GM21447 (cell line): ENCODE measurements around the gene PRR13.
"Not testable (repeated sequence)": the region's sequence is repeated elsewhere in the genome, so short reads cannot be mapped to it uniquely, and the experiment has no call there.

Experiments used
- ATAC-seq: cut with Tn5 transposase; IDR thresholded peaks from one replicate; pipeline ENCODE4 v1.9.1; 2021; ENCODE audit not compliant: unreplicated experiment

Gene PRR13, protein sequence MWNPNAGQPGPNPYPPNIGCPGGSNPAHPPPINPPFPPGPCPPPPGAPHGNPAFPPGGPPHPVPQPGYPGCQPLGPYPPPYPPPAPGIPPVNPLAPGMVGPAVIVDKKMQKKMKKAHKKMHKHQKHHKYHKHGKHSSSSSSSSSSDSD

DNA sequence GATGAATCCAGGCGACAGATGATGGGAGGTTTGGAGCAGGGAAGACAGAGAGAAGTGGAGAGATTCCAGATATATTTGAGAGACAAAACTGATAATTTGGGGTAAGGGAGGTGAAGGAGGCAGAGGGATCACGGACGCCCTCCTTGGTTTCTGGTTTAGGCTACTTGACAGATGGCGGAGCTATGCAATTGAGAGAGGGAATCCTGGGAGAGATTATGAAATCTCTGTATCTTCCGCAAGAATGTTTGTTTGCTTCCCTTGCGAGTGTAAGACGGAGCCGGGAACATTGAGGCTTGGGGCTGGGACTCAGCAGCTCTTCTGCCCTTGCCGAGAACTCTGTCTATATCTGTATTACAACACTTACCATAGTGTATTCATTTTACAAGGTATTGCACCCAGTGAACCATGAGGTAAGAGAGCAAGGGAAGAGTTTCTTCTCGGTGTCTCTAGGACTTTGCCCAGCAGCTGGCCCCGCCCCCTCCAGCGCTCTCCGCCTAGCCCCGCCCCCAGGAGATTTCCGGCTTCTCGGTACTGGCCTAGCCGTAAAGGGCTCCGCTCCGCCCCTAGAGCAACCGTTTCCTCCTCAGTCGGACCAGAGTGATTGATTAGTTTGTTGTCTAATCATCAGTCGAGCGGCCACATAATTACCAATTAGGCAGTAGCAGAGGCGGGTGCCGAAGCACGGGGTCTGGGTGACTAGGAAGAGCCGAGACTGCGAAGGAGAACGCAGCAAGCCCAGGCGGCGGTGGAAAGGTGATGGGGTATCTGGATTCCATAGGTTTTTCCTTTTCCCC, at the start of gene PRR13:
TSS of gene PRR13 (plus strand) at position 695 of the 794 bp plus-strand sequence. CDS start 981 bp downstream, outside the sequence.
- peak; percentile 98 for ATAC-seq

DNA sequence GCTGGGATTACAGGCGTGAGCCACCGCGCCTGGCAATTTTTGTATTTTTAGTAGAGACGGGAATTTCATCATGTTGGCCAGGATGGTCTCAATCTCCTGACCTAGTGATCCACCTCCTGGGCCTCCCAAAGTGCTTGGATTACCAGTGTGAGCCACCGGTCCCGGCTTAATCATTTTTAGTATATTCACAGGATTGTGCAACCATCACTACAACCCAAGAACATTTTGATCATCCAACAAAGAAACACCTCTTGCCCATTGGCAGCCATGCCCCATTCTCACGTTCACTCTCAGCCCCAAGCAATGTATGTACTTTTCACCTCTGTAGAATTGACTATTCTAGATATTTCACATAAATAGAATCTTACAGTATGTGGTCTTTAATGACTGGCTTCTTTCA, 41.6 kb upstream of the PRR13 start:
- ATAC-seq, result no peak

- ATAC-seq, result not testable (repeated sequence)
These were observed 39.2 kb upstream of the PRR13 start for GRCh38 chr12:53402351-53402750.

DNA sequence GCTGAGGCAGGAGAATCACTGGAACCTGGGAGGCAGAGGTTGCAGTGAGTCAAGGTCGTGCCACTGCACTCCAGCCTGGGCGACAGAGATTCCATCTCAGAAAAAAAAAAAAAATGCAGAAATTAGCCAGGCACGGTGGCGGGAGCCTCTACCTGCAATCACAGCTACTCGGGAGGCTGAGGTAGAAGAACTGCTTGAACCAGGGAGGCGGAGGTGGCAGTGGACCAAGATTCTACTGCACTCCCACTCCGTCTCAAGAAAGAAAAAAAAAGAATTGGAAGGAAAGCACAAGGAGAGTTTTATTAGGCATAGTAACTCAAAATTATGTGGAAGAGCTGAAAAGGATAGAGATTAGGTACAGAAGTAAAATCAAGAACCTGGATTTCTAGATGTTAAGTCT, 38.7 kb upstream of the PRR13 start:
- ATAC-seq, result no peak

DNA sequence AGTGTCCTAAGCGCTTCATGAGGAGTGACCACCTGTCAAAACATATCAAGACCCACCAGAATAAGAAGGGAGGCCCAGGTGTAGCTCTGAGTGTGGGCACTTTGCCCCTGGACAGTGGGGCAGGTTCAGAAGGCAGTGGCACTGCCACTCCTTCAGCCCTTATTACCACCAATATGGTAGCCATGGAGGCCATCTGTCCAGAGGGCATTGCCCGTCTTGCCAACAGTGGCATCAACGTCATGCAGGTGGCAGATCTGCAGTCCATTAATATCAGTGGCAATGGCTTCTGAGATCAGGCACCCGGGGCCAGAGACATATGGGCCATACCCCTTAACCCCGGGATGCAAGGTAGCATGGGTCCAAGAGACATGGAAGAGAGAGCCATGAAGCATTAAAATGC, 30.6 kb upstream of the PRR13 start:
- no peak for ATAC-seq

DNA sequence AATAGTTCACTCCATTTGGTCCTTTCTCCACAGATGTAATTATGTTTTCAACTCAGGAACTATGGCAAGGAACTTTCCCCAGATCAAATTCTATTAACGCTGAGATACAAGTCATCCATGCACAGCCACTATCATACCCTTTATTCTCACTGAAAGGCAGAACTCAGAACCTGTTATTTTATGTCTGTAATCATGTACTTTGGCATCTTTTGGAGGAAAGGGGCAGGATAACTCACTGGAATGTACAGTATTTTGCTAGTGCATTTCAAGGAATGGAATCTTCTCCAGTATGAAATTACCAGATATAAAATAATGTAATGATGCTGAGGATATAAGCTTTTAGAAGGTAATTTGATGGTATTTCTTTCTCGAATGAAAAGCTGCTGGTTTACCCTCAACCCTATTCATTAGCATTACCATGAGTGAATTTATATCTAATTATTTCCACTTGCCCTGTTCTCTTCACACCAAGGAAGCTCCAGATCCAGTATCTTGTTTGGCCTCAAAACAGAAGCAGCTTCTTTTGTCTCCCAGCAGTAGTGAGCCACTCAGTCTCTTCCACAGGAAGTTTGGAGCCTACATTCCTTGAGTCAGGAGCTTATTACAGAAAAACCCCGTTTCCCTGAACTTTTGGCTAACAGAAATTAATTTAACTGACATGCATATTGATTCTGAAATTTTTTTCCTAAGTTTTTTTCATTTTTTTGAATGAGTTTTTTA, 27.9 kb upstream of the PRR13 start:
- no peak for ATAC-seq

DNA sequence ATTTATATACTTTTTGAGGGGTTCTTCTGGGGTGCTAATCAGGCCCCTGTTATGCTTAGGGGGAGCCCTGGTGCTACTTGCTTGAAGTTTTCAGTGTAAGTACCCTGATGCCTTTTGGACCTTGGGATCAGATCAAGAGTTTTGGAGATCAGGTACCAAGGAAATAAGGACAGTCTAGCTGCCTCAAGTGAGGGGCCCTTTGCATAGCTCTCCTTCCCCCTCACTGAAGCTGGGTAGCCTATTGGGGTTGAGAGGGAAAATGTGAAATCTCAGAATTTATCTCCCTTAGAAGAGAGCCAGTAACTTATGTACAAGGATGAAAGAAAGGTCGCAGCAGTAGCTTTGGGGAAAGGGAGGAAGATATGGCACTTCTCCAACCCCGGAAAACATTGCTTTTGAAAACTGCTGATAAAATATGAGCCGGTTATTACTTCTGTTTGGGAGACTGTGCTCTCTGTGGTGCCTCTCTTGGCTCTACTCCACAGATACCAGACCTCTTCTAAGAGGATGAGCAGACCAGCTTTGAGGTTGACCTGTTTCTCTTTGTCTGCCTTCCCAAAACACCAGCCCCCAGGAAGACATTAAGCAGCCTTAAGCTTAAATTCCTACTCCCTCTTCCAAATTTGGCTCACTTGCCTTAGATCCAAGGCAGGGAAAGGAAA, 26.6 kb upstream of the PRR13 start:
- ATAC-seq, result no peak

GRCh38 chr12:53415752-53416389, 25.7 kb upstream of the PRR13 start:
- ATAC-seq, result not testable (repeated sequence)

DNA sequence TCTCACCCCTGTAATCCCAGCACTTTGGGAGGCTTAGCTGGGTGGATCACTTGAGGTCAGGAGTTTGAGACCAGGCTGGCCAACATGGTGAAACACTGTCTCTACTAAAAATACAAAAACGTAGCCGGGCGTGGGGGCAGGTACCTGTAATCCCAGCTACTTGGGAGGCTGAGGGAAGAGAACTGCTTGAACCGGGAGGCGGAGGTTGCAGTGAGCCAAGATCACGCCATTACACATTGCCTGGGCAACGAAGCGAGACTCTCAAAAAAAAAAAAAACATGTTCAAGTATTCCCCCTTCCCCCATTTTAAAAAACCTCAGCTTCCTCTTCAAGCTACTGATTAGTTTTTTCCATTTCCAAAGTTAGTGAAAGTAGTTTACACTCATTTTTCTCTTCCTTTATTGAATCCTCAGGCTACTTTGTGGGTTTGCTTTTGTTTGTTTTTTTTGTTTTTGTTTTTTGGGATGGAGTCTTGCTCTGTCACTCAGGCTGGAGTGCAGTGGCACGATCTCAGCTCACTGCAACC, 24.2 kb upstream of the PRR13 start:
- not testable (repeated sequence) for ATAC-seq

DNA sequence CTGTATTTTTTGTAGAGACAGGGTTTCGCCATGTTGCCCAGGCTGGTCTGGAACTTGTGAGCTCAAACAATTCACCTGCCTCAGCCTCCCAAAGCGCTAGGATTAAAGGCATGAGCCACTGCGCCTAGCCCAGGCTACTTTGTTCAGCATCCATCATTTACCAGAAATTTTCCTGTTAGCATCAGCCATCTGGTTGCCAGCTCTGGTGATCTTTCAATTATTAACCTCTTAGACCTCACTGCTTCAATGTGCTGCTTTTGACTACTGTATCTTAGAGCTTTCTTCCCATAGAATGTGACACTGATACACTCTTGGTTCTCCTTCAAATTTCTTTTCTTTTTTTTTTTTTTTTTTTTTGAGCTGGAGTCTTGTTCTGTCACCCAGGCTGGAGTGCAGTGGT, 23.3 kb upstream of the PRR13 start:
- no peak for ATAC-seq

DNA sequence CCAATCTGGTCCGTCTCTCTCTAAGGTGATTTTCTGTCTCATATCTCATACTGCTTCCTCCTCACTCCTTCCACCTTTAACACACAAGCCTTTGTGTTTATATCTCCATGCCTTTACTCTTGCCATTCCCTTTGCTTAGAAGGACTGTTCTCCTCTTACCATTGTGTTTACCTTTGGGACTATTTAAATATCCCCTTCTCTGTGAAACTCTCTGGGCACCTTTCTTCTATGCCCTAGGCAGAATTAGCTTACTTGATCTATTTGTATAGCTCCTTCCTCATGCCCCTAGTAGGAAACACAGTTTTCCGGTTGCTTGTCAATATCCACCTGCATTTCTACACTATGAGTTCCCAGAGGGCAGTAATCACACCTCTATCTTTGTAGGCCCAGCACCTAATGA, 21.8 kb upstream of the PRR13 start:
- ATAC-seq, result no peak

GRCh38 chr12:53422247-53422646, 19.3 kb upstream of the PRR13 start:
- not testable (repeated sequence) for ATAC-seq

DNA sequence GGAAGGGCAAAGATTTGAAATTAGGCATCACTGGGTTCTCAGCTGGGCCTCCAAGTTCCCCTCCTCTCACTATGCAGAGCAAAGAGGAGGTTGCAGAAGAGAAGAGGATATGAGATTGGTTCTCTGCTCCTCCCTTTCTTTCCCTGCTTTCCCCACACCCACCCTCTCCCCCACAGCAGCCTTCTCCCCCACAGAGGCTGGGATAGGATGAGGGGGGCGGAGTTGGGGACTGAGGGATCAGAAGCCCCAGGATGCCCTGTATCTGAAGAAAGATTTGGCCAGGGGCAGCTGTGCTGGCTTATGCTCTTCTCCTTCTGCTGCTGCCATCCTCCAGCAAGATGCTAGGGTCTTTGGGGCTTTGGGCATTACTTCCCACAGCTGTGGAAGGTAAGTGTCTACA, 17.9 kb upstream of the PRR13 start, which contains the start of gene AMHR2:
TSS of gene AMHR2 (plus strand) at position 259 of the 400 bp plus-strand sequence. CDS start at position 339, 80 bp downstream.
- no peak for ATAC-seq

DNA sequence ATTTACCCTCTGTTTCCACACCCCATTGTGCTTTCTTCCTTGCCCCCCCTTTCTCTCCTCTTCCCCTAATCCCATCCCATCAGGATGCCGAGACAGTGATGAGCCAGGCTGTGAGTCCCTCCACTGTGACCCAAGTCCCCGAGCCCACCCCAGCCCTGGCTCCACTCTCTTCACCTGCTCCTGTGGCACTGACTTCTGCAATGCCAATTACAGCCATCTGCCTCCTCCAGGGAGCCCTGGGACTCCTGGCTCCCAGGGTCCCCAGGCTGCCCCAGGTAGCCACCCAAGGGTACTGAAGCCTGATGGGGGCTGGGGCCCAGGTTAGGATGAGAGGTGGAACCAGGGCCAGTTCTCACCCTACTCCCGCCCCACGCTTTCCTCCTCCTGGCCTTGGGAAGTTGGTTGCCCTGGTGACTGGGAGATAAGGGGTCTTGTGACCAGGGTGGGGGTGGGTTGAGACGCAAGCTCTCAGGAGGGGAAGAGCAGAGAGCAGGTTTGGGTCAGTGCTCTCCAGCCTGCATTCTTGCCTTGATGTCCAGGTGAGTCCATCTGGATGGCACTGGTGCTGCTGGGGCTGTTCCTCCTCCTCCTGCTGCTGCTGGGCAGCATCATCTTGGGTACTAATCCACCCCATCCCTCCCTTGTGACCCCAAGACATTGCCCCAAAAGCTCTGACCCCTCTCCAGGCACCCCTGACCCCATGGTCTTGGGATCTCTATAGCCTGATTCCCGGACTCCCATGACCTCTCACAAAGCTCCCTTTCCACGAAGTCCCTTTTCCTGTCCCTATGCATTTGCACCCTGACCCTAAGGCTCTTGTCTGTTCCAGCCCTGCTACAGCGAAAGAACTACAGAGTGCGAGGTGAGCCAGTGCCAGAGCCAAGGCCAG, 16.7 kb upstream of the PRR13 start:
- no peak for ATAC-seq

- no peak for ATAC-seq
These were observed 15.9 kb upstream of the PRR13 start for GRCh38 chr12:53425515-53426150.

DNA sequence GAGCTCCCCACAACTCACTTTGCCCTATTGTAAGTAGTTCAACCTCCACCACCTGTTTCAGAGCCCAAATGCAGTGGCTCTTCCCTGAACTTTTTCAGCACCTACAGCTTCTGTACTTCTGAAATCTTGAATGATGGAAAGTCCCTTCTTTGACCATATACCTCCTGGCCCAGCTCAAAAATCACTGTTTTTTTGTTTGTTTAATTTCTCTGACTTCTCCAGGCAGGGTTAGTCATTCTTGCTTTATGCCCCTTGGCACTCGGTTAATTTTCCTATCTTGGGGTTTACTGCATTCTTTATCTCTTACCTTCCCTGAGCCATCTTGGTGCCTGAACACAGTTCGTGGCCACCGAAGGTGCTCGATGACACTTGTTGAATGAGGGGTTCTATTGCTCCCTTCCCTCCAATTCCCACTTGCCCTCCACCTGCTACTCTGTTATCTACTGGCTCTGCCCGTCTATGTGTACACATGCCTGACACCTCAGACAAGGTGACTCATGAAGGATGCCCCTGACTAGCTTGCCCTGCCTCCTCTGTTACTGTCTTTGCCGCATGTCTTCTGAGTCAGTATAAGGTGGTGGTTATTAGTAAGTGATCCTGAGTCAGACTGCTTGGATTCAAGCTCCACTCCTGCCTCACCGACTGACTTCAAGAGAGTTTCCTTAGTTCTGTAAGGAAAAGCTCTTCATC, 13.5 kb upstream of the PRR13 start:
- ATAC-seq, result no peak

DNA sequence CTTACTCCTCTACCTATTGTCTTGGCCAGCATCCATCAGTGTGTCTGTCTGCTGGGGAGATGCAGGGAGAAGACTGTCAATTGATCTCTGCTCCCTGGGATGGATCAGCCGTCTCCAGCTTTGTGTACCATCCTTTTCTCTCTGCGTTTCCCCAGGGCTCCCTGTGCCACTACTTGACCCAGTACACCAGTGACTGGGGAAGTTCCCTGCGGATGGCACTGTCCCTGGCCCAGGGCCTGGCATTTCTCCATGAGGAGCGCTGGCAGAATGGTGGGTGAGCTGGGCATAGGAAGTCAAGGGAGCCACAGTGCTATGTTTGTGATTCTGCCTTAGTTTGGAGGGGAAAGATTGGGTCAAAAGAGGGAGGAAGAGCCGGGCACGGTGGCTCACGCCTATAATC, 12.8 kb upstream of the PRR13 start:
- no peak for ATAC-seq

GRCh38 chr12:53430116-53430515, 11.4 kb upstream of the PRR13 start:
- ATAC-seq, result no peak

DNA sequence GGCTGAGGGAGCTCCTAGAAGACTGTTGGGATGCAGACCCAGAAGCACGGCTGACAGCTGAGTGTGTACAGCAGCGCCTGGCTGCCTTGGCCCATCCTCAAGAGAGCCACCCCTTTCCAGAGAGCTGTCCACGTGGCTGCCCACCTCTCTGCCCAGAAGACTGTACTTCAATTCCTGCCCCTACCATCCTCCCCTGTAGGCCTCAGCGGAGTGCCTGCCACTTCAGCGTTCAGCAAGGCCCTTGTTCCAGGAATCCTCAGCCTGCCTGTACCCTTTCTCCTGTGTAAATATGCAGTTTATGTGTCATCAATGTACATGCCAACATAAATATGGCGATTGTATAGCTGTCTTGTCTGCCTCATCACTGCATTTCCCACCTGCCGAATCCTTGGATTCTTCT, 10.3 kb upstream of the PRR13 start:
- no peak for ATAC-seq
